ENCODE results near the gene FURIN.

- TF ChIP-seq POLR2AphosphoS5 (IDR thresholded peaks at IDR 0.05; ENCODE audit: insufficient read depth in 1 of 2, low read depth in 1 of 2) (no peak), CTCF (IDR thresholded peaks at IDR 0.05) (no peak)
These were observed 44.9 kb upstream of the FURIN start for GRCh38 chr15:90823455-90823974.

Data from vagina (tissue), 2 donors.